ENCODE data around the gene PCARE.

- TF ChIP-seq CTCF (IDR thresholded peaks at IDR 0.05; ENCODE audit: poor library complexity) (no peak), EZH2 (IDR thresholded peaks at IDR 0.05; ENCODE audit: borderline replicate concordance) (no peak)
Measured at GRCh38 chr2:29073933-29074332, 390 bp downstream of the PCARE start.
